IMR-90 (cell line): ENCODE results near the gene TTC8. TPM values are rescaled to one million over a fixed set of nuclear protein-coding genes. Genes with fewer than 3 reads are reported as not detected.
A peak's percentile ranks its signal among the peaks of the same experiment; 100 is the strongest.

Source experiments
- ATAC-seq: fragments of 200-7000 bp; cut with Tn5 transposase; 2 replicates; pipeline ENCODE4 v1.9.1; 2020; ENCODE audit warnings: low read depth, mild to moderate bottlenecking, moderate library complexity
- BruUV-seq: library from RNA; stranded (reverse); fragments of 400-500 nt; replicated peaks from 2 replicates; lab custom pipeline; 2021; lab: Mats Ljungman, UMichigan
- CTCF ChIA-PET: fragments of 300-600 bp; formaldehyde crosslinking; extraction: SDS; loops from one replicate; lab custom pipeline; 2021; ENCODE audit warnings: antibody characterized with exemption; lab: Yijun Ruan, JAX
- POLR2A ChIA-PET: fragments of 300-600 bp; sonication (Branson Sonifier 250); formaldehyde crosslinking; loops from one replicate; lab custom pipeline; 2022; ENCODE audit warnings: antibody characterized with exemption; ENCODE audit not compliant: unreplicated experiment; lab: Charles Lee
- DNase-seq: peaks from one replicate; pipeline ENCODE4 v3.0.0; 2013
- H2AFZ ChIP-seq: replicated peaks from 2 replicates; pipeline ENCODE3; 2013; ENCODE audit warnings: low read length, mild to moderate bottlenecking; ENCODE audit not compliant: poor library complexity
- H2AK5ac ChIP-seq: 2 replicates; pipeline ENCODE4 v1.6.1; 2013; ENCODE audit warnings: low read depth, low read length, inconsistent platforms
- H2AK9ac ChIP-seq: replicated peaks from 2 replicates; pipeline ENCODE3; 2013; ENCODE audit warnings: mild to moderate bottlenecking, low read depth, low read length, moderate library complexity; ENCODE audit not compliant: poor library complexity
- H2BK120ac ChIP-seq: 2 replicates; pipeline ENCODE4 v1.6.1; 2013; ENCODE audit warnings: low read depth, low read length, inconsistent platforms
- H2BK15ac ChIP-seq: 3 replicates; pipeline ENCODE4 v1.6.1; 2013; ENCODE audit warnings: low read depth, low read length, inconsistent platforms
- H2BK20ac ChIP-seq: 2 replicates; pipeline ENCODE4 v1.6.1; 2013; ENCODE audit warnings: low read depth, mild to moderate bottlenecking, inconsistent platforms, low read length, moderate library complexity
- H2BK5ac ChIP-seq: 2 replicates; pipeline ENCODE4 v1.6.1; 2013; ENCODE audit warnings: mild to moderate bottlenecking, low read depth, low read length, inconsistent platforms; ENCODE audit not compliant: poor library complexity, severe bottlenecking
- H3K14ac ChIP-seq: replicated peaks from 2 replicates; pipeline ENCODE4 v1.6.1; 2013; ENCODE audit warnings: low read depth, low read length, inconsistent platforms
- H3K18ac ChIP-seq: 2 replicates; pipeline ENCODE4 v1.6.1; 2013; ENCODE audit warnings: low read depth, low read length, control low read depth
- H3K23ac ChIP-seq: 2 replicates; pipeline ENCODE4 v1.6.1; 2013; ENCODE audit warnings: low read depth, low read length, inconsistent platforms
- H3K27ac ChIP-seq: 2 replicates; pipeline ENCODE4 v1.5.1; 2013; ENCODE audit warnings: mild to moderate bottlenecking, control low read depth, low read length; ENCODE audit not compliant: insufficient read depth
- H3K27me3 ChIP-seq: 2 replicates; pipeline ENCODE4 v1.6.1; 2013; ENCODE audit warnings: low read length; ENCODE audit not compliant: control insufficient read depth, insufficient read depth
- H3K36me3 ChIP-seq: 2 replicates; pipeline ENCODE4 v1.6.1; 2013; ENCODE audit warnings: low read length, mixed read lengths; ENCODE audit not compliant: control insufficient read depth, insufficient read depth
- H3K4ac ChIP-seq: 2 replicates; pipeline ENCODE4 v1.6.1; 2013; ENCODE audit warnings: low read depth, low read length, inconsistent platforms
- H3K4me1 ChIP-seq: 2 replicates; pipeline ENCODE4 v1.6.1; 2013; ENCODE audit warnings: low read length, mixed read lengths; ENCODE audit not compliant: control insufficient read depth, insufficient read depth
- H3K4me2 ChIP-seq: 2 replicates; pipeline ENCODE4 v1.6.1; 2013; ENCODE audit warnings: low read depth, mild to moderate bottlenecking, control low read depth, low read length, moderate library complexity
- H3K4me3 ChIP-seq: 2 replicates; pipeline ENCODE4 v1.5.1; 2013; ENCODE audit warnings: low read depth, mild to moderate bottlenecking, control low read depth, low read length, moderate library complexity; ENCODE audit not compliant: insufficient read depth
- H3K56ac ChIP-seq: 2 replicates; pipeline ENCODE4 v1.6.1; 2013; ENCODE audit warnings: low read length, inconsistent platforms; ENCODE audit not compliant: insufficient read depth; ENCODE audit errors: extremely low read depth
- H3K79me1 ChIP-seq, 2 experiments: 2 replicates each; pipeline ENCODE4 v1.6.1; 2013; ENCODE audit warnings: low read length in 2 of 2, inconsistent platforms in 1 of 2, low read depth in 1 of 2
- H3K9ac ChIP-seq: 2 replicates; pipeline ENCODE4 v1.6.1; 2013; ENCODE audit warnings: low read depth, low read length, control low read depth
- H3K9me1 ChIP-seq: 2 replicates; pipeline ENCODE4 v1.6.1; 2013; ENCODE audit warnings: low read length, inconsistent platforms; ENCODE audit not compliant: insufficient read depth
- H3K9me3 ChIP-seq: 2 replicates; pipeline ENCODE4 v1.6.1; 2013; ENCODE audit warnings: low read length; ENCODE audit not compliant: control insufficient read depth, insufficient read depth
- H4K20me1 ChIP-seq: 2 replicates; pipeline ENCODE4 v1.6.1; 2013; ENCODE audit warnings: low read length, inconsistent platforms; ENCODE audit not compliant: insufficient read depth
- H4K5ac ChIP-seq: 2 replicates; pipeline ENCODE4 v1.6.1; 2013; ENCODE audit warnings: mild to moderate bottlenecking, low read depth, low read length, control low read depth
- H4K8ac ChIP-seq, 2 experiments: 2 replicates each; pipeline ENCODE4 v1.6.1; 2013; ENCODE audit warnings: low read depth in 2 of 2, low read length in 2 of 2, control low read depth in 1 of 2, inconsistent platforms in 1 of 2
- H4K91ac ChIP-seq: 2 replicates; pipeline ENCODE4 v1.6.1; 2013; ENCODE audit warnings: low read depth, low read length, inconsistent platforms; ENCODE audit not compliant: insufficient read depth
- BHLHE40 ChIP-seq: fragments of 150-350 bp; IDR thresholded peaks from 2 replicates; pipeline ENCODE4 v1.6.1; 2016; ENCODE audit warnings: mild to moderate bottlenecking, low read depth, low read length
- CHD1 ChIP-seq: IDR thresholded peaks from 2 replicates; pipeline ENCODE4 v1.6.1; 2012; ENCODE audit warnings: low read depth, low read length, improper control_type of control experiment
- CTCF ChIP-seq: conservative IDR thresholded peaks from 2 replicates; pipeline ENCODE4 v1.5.1; 2012; ENCODE audit warnings: mild to moderate bottlenecking, low read depth, low read length, improper control_type of control experiment
- ELK1 ChIP-seq: fragments of 150-350 bp; IDR thresholded peaks from 2 replicates; pipeline ENCODE4 v1.6.1; 2016; ENCODE audit warnings: low read depth, mild to moderate bottlenecking, low read length, moderate library complexity, borderline replicate concordance
- FOS ChIP-seq: fragments of 150-350 bp; IDR thresholded peaks from 2 replicates; pipeline ENCODE4 v1.6.1; 2016; ENCODE audit warnings: low read depth, low read length
- MAFK ChIP-seq: IDR thresholded peaks from 2 replicates; pipeline ENCODE4 v1.6.1; 2012; ENCODE audit warnings: low read depth, low read length, improper control_type of control experiment
- NFE2L2 ChIP-seq: fragments of 150-350 bp; IDR thresholded peaks from 2 replicates; pipeline ENCODE4 v1.6.1; 2016; ENCODE audit warnings: low read depth, mild to moderate bottlenecking, low read length
- POLR2A ChIP-seq: IDR thresholded peaks from 2 replicates; pipeline ENCODE4 v1.6.1; 2012; ENCODE audit warnings: mild to moderate bottlenecking, low read depth, low read length
- RAD21 ChIP-seq: IDR thresholded peaks from 2 replicates; pipeline ENCODE4 v1.6.1; 2012; ENCODE audit warnings: low read length, improper control_type of control experiment
- RCOR1 ChIP-seq: IDR thresholded peaks from 2 replicates; pipeline ENCODE4 v1.6.1; 2012; ENCODE audit warnings: mild to moderate bottlenecking, low read length, improper control_type of control experiment; ENCODE audit not compliant: insufficient replicate concordance
- RFX5 ChIP-seq: IDR thresholded peaks from 2 replicates; pipeline ENCODE4 v1.8.0; 2012; ENCODE audit warnings: low read depth, mild to moderate bottlenecking, low read length, moderate library complexity
- SMC3 ChIP-seq: fragments of 150-350 bp; IDR thresholded peaks from 2 replicates; pipeline ENCODE4 v1.6.1; 2016; ENCODE audit warnings: low read depth, mild to moderate bottlenecking, antibody characterized with exemption, low read length, moderate library complexity
- WGBS, 2 experiments: methylation state at CpG; one replicate each; pipeline versions ENCODE4 v1.1.5 to v1.1.7; 2013; ENCODE audit warnings: missing lambda C conversion rate in 2 of 2; ENCODE audit not compliant: insufficient read length in 1 of 2; ENCODE audit errors: extremely low coverage in 2 of 2; 5-methylcytosine and 5-hydroxymethylcytosine counted together
- dilution Hi-C: fragments of 300-500 bp; cut with HindIII; formaldehyde crosslinking; loops from one replicate; pipeline ENCODE4 v1.14.3; 2018; ENCODE audit warnings: low sequenced_read_pairs; ENCODE audit not compliant: unreplicated experiment
- in situ Hi-C: fragments of 300-500 bp; cut with MboI; formaldehyde crosslinking; loops from 3 replicates; pipeline ENCODE4 v1.14.3; 2019; ENCODE audit warnings: low sequenced_read_pairs, inconsistent platforms, mixed read lengths
- intact Hi-C: fragments of 100-400 bp; cut with micrococcal nuclease; formaldehyde crosslinking; loops from 2 replicates; pipeline ENCODE4 v1.10.0; 2022
- polyA plus RNA-seq, 3 experiments: library from polyadenylated mRNA; depleted of rRNA; stranded (reverse); fragments of >200 nt; gene quantifications; 2 replicates each; pipeline ENCODE4 v1.2.3, GENCODE V29; 2012; ENCODE audit warnings: low replicate concordance in 1 of 3
- total RNA-seq: library from RNA; depleted of rRNA; stranded (reverse); fragments of >200 nt; gene quantifications from 2 replicates; pipeline ENCODE4 v1.2.3, GENCODE V29; 2012

The TTC8 gene
- total and polyA plus RNA-seq, 2 of the 4 experiments (the other 2 are of a cell fraction): 48.9 to 84.2 TPM

- POLR2A ChIA-PET: no interaction called here
- Histone ChIP-seq H2BK20ac (peak overlapping the region; percentile 89), H3K56ac (no peak overlapping the region), H3K27ac (no peak overlapping the region; the same call in 1 of the 2 replicates), H2BK15ac (peak overlapping the region; percentile 99), H3K27me3 (no peaks in the 10 kb centered on the region), H3K4ac (peak overlapping the region; percentile 75), H4K8ac (peak overlapping the region; percentile 10 to 91; a peak in 3 of 4 replicates), H3K4me2 (no peak overlapping the region), H3K4me3 (no peak overlapping the region), H2AK9ac (no peak overlapping the region), H3K36me3 (peaks cover 7% of the 10 kb centered on the region), H3K9me3 (no peaks in the 10 kb centered on the region), H3K4me1 (peaks cover 2% of the 10 kb centered on the region; the same call in 1 of the 2 replicates), H3K79me1 (peaks cover 0 to 16% of the 10 kb centered on the region in 2 experiments; a peak in 3 of 4 replicates), H3K18ac (peak overlapping the region; percentile 6; the same call in 1 of the 2 replicates), H4K91ac (peak overlapping the region; percentile 66; the same call in 1 of the 2 replicates), H4K20me1 (no peaks in the 10 kb centered on the region), H2AFZ (no peak overlapping the region), H2BK120ac (peak overlapping the region; percentile 93), H4K5ac (peak overlapping the region; percentile 24; the same call in 1 of the 2 replicates), H3K9me1 (peaks cover 3% of the 10 kb centered on the region), H3K23ac (peak overlapping the region; percentile 33), H2BK5ac (peak overlapping the region; percentile 72), H2AK5ac (peak overlapping the region; percentile 75; the same call in 1 of the 2 replicates), H3K9ac (no peak overlapping the region), H3K14ac (peak overlapping the region; percentile 85)
- in situ Hi-C loops: no loop called here
- TF ChIP-seq SMC3 (no peak), BHLHE40 (no peak), NFE2L2 (no peak), CTCF (no peak), POLR2A (no peak), RAD21 (no peak), CHD1 (no peak), MAFK (no peak), ELK1 (no peak), FOS (no peak), RFX5 (no peak), RCOR1 (no peak)
- BruUV-seq: no TSS peak
- intact Hi-C loops: no loop called here
- no peak for DNase-seq
- WGBS, 2 experiments: no CpG with 5 or more reads among the region's 1 CpG
- ATAC-seq: no peak; the same call in 1 of the 2 replicates
- CTCF ChIA-PET: interaction anchor here (0.9 kb wide), 1 partner anchor 196 kb away, joined by 3 read pairs; no protein-coding TSS in a partner anchor
- dilution Hi-C loops: no loop called here
Measured at GRCh38 chr14:88864198-88864597, 39.7 kb downstream of the TTC8 start.
